ENCODE data around the gene PDE4D.

DNA sequence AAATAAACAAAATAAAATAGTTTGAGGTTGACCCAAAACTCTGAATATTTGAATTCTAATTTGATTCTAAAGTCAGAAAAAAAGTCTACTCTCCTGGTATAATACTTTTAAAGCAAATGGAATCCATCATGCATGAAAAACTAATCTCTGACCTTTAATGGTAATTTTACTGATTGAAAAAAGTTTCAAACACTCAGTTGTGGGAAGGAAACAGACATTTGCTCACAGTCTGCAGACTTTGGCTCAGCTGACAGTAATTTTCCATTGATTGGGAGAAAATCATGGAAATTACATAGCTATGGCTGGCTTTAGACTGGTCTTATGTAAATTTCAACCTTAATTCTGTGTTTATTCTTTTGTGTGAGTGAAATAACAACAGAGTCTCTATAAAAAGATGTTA, 574.3 kb downstream of the PDE4D start:
- no peak for TF ChIP-seq TAF1 (IDR thresholded peaks at IDR 0.05; ENCODE audit: low read depth, low read length)
- no peak for TF ChIP-seq POLR2A (IDR thresholded peaks at IDR 0.05; ENCODE audit: low read depth, low read length)
- TF ChIP-seq POLR2AphosphoS5 (IDR thresholded peaks at IDR 0.05; ENCODE audit: low read depth, low read length): no peak
- no peak for TF ChIP-seq SPI1 (IDR thresholded peaks at IDR 0.05; ENCODE audit: low read depth, low read length)
